DMS79 (cell line): Measurements from ENCODE around the gene NEIL1.
A peak's percentile ranks its signal among the peaks of the same experiment; 100 is the strongest.
"Not testable (repeated sequence)": the region's sequence is repeated elsewhere in the genome, so short reads cannot be mapped to it uniquely, and the experiment has no call there.

Experiments used
- DNase-seq: peaks from one replicate; lab custom pipeline; 2025; lab: John Stamatoyannopoulos, UW

The NEIL1 gene

DNA sequence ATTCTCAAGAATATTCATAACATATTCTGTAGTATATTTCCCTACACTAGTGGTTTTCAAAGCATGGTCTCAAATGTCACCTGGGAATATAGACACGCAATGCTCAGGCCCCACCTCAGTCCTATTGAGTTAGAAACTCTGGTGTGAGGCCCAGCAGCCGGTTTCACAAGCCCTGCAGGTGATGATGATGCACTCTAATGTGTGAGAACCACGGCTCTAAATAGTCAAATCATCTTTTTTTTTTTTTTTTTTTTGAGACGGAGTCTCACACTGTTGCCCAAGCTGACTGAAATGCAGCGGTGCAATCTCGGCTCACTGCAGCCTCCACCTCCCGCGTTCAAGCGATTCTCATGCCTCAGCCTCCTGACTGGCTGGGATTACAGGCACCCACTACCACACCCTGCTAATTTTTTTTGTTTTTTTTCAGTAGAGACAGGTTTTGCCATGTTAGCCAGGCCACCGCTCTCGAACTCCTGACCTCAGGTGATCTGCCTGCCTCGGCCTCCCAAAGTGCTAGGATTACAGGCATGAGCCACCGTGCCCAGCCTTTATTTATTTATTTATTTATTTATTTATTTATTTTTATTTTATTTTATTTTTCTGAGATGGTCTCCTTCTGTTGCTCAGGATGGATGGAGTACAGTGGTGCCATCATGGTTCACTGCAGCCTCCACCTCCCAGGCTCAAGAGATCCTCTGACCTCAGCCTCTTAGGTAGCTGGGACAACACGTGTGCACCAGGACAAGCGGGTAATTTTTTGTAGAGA lies 13.0 kb upstream of the NEIL1 start:
- not testable (repeated sequence) for DNase-seq

DNA sequence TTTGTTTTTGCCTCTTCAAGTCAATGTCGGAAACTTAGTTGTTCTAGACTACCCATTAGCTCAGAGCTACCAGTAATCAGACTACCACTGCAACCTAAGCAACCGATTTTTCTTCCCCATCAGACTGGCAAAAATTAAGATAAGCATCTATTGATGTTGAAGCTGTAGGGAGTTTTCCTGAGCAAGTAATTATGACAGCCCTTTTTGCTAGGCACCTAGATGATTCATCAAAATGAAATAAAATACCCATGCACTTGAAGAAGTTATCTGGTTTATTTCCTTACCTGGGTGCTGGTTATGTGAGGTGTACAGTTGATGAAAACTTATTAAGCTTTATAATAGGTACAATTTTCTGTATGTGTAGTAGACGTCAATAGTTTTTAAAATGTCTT lies 11.5 kb upstream of the NEIL1 start:
- DNase-seq = no peak

DNA sequence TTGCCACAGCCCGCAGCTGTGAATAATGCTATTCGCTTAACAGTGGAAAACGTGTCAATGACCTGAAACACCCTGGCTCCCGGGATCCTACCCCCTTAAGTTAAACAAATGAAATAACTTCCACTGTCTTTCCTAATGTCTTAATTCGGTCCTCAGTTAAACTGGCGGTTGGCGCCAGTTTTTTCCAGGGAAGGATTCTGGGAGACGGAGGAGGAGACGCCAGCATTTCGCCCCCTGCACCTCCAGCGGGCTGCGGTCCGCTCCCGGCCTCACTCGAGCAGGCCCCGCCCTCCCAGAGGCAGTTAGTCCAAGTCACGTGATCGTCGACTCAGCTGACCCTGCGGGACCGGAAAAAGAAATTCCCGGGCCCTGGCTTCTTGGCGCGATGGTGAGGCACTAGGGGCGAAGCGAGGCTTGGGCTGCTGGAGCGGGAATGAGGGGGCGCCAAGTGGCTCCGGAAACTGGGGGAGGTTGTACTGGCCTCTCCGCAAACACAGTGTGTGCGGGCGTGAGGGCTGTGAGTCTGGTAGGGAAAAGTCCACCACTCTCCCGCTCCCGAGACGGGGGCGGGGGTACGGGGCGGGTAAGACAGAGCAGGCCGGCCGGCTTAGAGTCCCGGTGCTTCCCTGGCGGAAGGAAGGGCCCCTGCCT lies 11.0 kb upstream of the NEIL1 start, which contains the start of gene COMMD4:
Gene COMMD4 (plus strand): TSS at position 359 of the 651 bp plus-strand sequence. CDS start 27 bp downstream, at position 386.
- DNase-seq = peak; percentile 79

DNA sequence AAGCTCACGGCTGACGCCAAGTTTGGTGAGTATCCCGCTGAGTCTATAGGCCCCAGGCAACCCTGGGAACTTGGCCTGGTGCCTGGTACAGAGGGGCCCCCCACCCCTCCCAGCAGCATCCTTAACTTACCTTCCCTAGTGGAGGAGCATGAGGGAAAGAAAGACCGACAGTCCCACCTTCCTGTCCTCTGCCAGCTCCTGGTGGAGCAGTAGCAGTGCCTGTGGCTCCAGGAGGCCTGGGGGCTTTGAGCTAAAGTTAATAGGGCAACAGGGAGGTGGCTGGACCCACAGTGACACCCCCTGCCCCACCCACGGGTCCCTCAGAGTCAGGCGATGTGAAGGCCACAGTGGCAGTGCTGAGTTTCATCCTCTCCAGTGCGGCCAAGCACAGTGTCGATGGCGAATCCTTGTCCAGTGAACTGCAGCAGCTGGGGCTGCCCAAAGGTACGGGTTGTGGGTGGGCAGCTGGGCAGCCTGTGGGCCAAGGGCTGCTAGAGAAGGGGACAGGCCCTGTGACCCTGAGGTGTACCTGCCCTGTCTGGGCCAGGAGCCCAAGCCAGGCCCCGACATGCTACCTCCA lies 8.1 kb upstream of the NEIL1 start:
- no peak for DNase-seq

DNA sequence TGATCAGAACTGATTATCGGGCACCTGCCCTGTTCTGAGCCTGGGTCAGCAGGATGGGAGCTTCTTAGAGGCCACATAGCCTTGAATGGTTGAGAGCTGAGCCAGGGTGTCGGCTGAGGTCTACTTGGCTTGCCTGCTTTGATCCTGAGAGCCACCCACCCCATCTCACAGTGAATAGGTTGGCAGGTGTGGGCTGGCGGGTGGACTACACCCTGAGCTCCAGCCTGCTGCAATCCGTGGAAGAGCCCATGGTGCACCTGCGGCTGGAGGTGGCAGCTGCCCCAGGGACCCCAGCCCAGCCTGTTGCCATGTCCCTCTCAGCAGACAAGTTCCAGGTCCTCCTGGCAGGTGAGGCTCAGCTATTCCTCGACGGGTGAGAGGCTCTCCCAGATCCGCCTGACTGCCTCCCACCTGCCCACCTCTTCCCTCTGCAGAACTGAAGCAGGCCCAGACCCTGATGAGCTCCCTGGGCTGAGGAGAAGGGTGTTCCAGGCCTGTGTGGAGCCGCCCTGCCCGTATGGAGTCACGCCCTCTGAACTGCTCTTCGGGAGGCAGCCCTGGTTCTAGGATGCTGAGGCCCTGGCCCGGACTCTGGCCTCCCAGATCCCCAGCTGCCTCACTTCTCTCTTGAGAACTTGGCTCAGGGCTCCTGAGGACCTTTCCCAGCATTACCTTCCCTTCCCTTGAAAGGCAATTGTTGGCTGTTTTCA lies 7.2 kb upstream of the NEIL1 start:
- no peak for DNase-seq

DNA sequence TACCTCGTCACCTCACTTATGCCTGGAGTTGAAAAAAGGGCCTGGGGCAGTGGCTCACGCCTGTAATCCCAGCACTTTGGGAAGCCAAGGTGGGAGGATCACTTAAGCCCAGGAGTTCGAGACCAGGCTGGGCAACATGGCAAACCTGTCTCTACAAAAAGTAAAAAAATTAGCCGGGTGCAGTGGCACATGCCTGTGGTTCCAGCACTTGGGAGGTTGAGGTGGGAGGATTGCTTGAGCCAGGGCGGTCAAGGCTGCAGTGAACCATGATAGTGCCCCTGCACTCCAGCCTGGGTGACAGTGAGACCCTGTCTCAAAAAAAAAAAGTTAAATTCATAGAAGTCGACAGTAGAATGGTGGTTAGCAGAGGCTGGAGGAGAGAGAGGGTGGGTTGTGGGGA lies 4.6 kb upstream of the NEIL1 start:
- DNase-seq = no peak

DNA sequence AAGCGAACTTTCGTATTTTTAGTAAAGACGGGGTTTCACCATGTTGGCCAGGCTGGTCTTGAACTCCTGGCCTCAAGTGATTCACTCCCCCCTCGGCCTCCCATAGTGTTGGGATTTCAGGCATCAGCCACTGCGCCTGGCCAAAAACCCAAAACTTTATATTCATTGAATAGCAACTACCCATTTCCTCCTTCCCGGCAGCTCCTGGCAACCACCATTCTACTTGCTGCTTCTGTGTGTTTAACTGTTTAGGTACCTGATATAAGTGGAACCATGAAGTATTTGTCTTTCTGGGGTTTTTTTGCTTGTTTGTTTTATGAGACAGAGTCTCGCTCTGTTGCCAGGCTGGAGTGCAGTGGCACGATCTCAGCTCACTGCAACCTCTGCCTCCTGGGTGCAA lies 2.9 kb upstream of the NEIL1 start:
- not testable (repeated sequence) for DNase-seq

DNA sequence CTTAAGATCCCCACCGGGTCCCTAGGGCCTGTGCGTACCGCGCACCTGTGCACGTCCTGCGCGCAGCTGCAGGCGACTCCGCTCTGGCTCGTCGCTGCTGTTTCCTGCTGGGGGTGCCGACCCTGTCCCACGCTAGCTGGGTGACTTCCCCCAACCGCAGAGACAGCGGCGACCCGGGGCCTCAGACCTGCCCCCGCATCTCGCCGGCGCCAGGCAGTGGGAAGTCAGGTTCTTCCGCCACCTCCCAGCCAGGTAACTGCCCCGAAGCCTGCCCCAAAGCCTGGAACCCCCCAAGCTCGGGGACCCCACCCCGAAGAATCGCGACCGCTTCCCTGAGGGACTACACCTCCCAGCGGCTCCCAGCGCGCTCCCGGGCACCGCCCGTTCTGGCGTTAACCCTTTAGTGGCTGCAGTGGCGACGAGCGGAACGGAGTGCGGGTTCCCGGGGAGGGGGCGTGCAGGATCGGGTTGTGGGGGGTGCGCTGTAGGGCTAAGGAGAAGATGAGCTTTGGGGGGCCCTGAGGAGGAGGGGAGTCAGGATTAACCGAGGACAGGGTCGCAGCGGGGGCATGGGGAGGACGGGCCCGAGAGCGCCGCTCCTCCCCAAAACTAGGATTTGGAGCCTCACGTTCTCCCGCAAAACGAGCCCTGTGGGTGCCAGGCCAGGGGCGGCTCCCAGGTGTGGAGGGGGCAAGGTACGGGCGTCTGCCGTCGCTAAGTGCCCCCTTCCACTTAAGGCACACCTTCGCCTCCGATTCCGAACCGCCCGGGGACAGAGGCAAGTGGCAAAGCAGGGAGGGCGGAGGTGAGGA lies 589 bp downstream of the NEIL1 start:
- DNase-seq = no peak

DNA sequence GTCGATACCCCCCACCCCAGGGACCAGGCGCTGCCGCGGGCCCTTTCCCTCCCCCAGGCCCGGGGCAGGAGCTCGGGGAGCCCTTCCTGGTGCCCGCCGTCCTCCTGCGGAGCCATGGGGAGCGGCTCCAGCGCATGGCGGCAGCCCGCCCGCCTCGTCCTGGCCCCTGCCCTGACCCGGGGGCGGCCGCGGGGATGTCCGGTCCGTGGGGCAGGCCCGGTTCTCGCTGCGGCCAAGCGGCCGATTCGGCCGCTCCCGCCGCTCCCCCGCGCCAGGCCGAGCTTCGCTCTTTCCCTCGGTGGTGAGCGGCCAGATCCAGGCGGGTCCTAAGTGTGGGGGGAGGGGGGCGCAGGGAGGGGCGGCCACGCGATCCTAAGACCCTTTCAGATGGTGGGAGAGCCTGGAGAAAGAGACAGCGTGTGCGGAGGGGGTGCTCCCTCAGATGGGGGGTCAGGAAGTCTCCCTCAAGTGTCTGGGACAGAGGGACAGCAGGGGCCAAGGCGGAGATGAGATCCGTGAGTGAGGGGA lies 1.3 kb downstream of the NEIL1 start:
- DNase-seq = no peak

DNA sequence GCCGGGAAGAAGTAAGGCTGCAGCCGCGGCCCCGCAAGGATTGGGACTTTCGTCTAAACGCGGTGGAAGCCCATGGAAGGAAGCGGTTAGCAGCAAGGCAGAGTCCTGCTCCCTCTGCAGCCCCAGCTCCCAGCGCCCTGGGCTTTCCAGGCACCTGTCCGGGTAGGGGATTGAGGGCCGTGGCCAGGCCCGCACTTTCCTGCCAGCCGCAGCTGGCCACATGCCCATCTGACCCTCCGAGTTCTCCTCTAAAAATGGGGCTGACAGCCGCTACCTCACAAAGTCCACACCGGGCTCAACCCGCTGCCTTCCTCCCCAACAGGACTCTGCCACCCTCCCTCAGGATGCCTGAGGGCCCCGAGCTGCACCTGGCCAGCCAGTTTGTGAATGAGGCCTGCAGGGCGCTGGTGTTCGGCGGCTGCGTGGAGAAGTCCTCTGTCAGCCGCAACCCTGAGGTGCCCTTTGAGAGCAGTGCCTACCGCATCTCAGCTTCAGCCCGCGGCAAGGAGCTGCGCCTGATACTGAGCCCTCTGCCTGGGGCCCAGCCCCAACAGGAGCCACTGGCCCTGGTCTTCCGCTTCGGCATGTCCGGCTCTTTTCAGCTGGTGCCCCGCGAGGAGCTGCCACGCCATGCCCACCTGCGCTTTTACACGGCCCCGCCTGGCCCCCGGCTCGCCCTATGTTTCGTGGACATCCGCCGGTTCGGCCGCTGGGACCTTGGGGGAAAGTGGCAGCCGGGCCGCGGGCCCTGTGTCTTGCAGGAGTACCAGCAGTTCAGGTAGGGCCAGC lies 1.9 kb downstream of the NEIL1 start:
- no peak for DNase-seq

DNA sequence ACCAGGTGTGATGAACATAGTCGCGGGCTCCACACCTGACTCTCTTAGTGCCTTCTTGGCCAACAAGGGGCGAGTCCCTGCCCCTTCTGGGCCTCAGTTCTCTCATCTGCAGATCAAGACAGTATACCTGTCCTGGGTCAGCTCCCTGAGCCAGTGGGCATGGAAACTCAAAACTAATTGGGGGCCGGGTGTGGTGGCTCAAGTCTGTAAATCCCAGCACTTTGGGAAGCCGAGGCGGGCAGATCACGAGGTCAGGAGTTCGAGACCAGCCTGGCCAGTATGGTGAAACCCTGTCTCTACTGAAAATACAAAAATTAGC lies 2.5 kb downstream of the NEIL1 start:
- DNase-seq = not testable (repeated sequence)

DNA sequence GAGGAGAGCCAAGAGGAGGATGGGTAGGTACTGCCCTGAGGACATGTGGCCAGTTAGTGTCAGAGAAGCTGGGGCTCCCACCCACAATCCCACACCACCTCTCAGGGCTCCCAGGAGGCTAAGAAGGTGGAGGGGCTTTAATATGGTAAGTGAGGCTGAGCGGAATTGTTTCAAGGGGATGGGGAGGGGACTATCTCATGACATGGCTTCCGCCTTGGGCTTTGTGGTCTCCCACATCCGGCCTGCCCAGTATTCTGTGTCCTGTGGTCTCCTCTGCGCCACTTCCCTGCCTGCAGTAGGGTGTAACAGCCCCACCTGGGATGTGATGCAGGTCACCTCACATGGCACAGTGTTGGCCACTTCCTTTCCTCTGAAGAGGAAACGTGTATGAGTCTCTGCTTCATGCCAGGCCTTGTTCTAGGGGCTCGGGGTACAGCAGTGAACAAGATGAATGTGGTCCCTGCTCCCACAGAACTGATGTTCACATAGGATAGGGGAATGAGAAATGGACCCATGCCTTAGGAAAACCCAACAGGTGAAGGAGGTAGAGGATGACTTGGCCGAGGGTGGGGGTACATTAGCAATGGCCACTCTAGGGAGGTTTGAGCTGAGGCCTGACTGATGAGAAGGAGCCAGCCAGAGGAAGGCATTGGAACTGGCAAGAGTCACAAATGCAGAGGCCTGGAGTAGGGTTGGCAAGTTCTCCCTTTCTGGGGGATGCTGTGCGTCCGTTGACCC lies 3.2 kb downstream of the NEIL1 start:
- DNase-seq = no peak

DNA sequence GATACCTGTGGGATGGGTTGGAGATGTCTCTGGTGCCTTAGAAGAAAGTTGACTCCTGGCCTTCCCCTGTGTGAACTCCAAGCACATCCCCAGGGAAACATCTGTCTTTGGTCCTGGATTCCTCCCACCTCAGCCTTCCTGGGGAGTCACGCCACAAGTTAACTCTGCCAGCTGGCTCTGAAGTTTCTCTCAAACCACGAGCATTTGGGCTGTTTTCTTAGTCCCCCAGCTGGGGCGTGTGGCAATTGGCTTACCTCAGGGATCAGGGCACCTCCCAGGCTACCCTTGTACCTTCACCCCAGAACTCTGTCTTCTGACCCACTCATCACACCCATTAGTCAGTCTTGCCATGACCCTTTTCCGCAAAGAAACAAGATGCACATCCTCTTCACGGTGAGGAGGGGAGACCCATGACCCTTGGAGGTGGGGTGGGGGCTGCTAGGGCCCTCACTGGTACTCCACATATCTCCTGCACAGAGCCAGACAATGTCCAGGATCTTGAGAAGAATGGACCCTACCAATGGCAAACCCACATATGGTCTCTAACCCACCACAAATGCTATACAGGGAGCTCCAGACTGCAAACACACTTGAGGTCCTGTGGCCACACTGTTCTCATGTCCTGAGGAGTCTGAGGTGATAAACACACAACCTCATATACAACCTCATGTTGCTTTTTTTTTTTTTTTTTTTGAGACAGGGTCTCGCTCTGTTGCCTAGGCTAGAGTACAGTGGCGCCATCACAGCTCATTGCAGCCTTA lies 3.9 kb downstream of the NEIL1 start:
- no peak for DNase-seq

DNA sequence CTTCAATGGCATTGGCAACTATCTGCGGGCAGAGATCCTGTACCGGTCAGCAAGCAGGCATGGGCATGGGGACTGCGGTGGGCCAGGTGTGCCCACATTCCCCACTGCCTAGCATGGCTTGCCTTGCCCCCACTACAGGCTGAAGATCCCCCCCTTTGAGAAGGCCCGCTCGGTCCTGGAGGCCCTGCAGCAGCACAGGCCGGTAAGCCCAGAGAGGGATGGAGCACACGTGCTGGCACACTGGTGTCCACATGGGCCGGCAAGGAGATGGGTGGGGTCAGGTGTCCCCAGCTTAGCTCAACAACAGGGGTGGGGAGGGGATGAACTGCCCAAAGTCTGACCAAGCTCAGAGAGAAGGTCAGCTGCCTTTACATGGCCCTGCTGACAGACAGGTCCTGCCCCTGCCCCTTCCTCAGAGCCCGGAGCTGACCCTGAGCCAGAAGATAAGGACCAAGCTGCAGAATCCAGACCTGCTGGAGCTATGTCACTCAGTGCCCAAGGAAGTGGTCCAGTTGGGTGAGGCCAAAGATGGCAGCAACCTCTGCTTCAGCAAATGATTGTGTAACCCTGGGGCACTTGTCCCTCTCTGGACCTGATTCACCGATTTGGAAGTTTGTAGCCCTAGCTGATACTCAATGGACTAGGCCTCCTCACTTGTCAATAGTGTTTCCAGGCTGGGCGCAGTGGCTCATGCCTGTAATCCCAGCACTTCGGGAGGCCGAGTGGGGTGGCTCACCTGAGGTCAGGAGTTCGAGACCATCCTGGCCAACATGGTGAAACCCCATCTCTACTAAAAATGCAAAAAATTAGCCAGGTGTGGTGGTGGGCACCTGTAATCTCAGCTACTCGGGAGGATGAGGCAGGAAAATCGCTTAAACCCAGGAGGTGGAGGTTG lies 5.6 kb downstream of the NEIL1 start:
- no peak for DNase-seq

DNA sequence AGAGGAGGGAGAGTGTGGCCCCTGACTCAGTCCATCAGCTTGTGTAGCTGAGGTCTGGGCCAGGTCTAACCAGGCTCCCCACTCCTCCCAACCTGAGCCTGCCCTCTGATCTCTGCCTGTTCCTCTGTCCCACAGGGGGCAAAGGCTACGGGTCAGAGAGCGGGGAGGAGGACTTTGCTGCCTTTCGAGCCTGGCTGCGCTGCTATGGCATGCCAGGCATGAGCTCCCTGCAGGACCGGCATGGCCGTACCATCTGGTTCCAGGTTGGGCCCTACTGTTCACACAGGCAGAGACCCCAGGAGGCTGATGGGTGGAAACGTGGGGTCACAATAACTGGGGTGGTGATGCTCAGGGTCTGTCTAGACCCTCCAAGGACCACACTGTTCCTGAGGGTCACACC lies 6.8 kb downstream of the NEIL1 start:
- no peak for DNase-seq

DNA sequence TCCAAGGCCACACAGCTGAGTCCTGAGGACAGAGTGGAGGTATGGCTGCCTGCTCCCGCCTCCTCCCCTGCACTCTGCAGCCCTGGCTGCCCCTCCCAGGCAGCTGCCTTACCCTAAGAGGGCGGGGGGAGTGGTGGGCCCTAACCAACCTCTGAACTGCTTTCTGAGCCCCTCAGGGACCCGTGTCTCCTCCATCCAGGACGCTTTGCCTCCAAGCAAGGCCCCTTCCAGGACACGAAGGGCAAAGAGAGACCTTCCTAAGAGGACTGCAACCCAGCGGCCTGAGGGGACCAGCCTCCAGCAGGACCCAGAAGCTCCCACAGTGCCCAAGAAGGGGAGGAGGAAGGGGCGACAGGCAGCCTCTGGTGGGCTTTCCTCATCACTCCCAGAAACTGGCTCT lies 7.6 kb downstream of the NEIL1 start:
- DNase-seq = no peak

DNA sequence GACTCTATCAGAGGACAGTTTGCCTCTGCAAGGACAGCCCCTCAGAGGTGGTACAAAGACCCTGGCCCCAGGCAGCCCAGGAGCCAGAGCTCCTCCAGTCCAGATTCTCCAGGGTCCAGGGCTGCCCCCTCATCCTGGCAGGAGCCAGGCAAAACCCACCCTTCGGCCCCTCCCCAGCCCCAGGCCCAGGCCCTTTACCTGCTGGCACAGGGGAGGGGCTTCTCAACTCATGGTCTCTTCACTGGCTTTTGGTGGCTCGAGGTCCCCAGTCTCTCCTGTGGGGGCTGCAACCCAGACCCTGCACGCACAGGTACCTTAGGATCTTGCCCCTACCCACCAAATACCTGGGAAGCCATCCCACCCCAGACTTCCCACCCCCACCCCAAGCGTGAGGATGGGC lies 8.5 kb downstream of the NEIL1 start:
- DNase-seq = no peak

DNA sequence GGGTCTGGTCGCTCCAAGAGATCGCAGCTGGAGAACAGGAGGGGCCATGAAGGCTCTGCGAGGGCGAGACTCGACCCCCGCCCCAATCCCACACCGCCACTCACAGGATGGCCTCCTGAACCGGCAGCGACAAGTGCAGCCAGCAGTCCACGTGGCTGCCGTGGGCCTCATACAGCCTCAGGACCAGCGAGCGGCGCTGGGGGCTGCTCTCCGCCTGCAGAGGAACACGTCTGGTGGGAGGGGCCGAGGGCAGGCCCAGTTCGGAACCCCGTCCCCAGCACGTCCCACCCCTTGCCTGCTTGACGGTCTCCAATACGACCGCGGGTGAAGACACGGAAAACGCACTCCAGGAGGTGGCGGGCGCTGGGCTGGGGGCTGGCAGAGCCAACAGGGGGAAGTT lies 9.2 kb downstream of the NEIL1 start:
- DNase-seq = no peak
